ENCODE results near the gene YIPF1.

GRCh38 chr1:53905509-53905908, 15.9 kb upstream of the YIPF1 start:
- TF ChIP-seq GATA2 (IDR thresholded peaks at IDR 0.05; ENCODE audit: low read depth, low read length) (no peak), GATA3 (IDR thresholded peaks at IDR 0.05; ENCODE audit: low read depth, low read length) (no peak)

All from SH-SY5Y (cell line).